ENCODE measurements around the gene MAN1B1.

Gene MAN1B1

GRCh38 chr9:137085920-137086530, 760 bp upstream of the MAN1B1 start (continued):
- TF ChIP-seq TOX (CRISPR knock-in tag; IDR thresholded peaks at IDR 0.05; ENCODE audit: borderline replicate concordance) (no peak), ZNF565 (CRISPR knock-in tag; conservative IDR thresholded peaks at IDR 0.05; ENCODE audit: low read depth) (no peak), ZC3H10 (CRISPR knock-in tag; IDR thresholded peaks at IDR 0.05) (no peak), GLIS3 (CRISPR knock-in tag; IDR thresholded peaks at IDR 0.05) (no peak)

- no peak for ATAC-seq
- no peak for TF ChIP-seq POU6F1 (CRISPR knock-in tag; IDR thresholded peaks at IDR 0.05; ENCODE audit: borderline replicate concordance, low read depth)
- no peak for TF ChIP-seq ARNTL (CRISPR knock-in tag; IDR thresholded peaks at IDR 0.05; ENCODE audit: borderline replicate concordance, low read depth)
- TF ChIP-seq ESRRG (CRISPR knock-in tag; IDR thresholded peaks at IDR 0.05), result no peak
- no peak for TF ChIP-seq TOX (CRISPR knock-in tag; IDR thresholded peaks at IDR 0.05; ENCODE audit: borderline replicate concordance)
- no peak for TF ChIP-seq BACH2 (CRISPR knock-in tag; IDR thresholded peaks at IDR 0.05; ENCODE audit: borderline replicate concordance)
- no peak for TF ChIP-seq CREB5 (CRISPR knock-in tag; IDR thresholded peaks at IDR 0.05; ENCODE audit: low read depth)
- no peak for TF ChIP-seq PATZ1 (CRISPR knock-in tag; IDR thresholded peaks at IDR 0.05; ENCODE audit: borderline replicate concordance)
- no peak for TF ChIP-seq PPARA (CRISPR knock-in tag; IDR thresholded peaks at IDR 0.05; ENCODE audit: borderline replicate concordance)
- no peak for TF ChIP-seq CSRNP3 (CRISPR knock-in tag; IDR thresholded peaks at IDR 0.05)
- TF ChIP-seq ZNF8 (CRISPR knock-in tag; IDR thresholded peaks at IDR 0.05), result no peak
- no peak for TF ChIP-seq ISL1 (CRISPR knock-in tag; IDR thresholded peaks at IDR 0.05)
- TF ChIP-seq ZFP30 (CRISPR knock-in tag; IDR thresholded peaks at IDR 0.05), result no peak
- TF ChIP-seq CSDC2 (CRISPR knock-in tag; IDR thresholded peaks at IDR 0.05), result no peak
Measured at GRCh38 chr9:137087409-137087925, 682 bp downstream of the MAN1B1 start.

GRCh38 chr9:137088121-137088520, 1.3 kb downstream of the MAN1B1 start:
- ATAC-seq, result no peak
- TF ChIP-seq PPARA (CRISPR knock-in tag; IDR thresholded peaks at IDR 0.05; ENCODE audit: borderline replicate concordance), result no peak
- TF ChIP-seq ISL1 (CRISPR knock-in tag; IDR thresholded peaks at IDR 0.05), result no peak

- no peak for ATAC-seq
- TF ChIP-seq ZC3H10 (CRISPR knock-in tag; IDR thresholded peaks at IDR 0.05) (no peak), TOX (CRISPR knock-in tag; IDR thresholded peaks at IDR 0.05; ENCODE audit: borderline replicate concordance) (no peak), ZFP30 (CRISPR knock-in tag; IDR thresholded peaks at IDR 0.05) (no peak), CREB5 (CRISPR knock-in tag; IDR thresholded peaks at IDR 0.05; ENCODE audit: low read depth) (no peak), ZNF565 (CRISPR knock-in tag; conservative IDR thresholded peaks at IDR 0.05; ENCODE audit: low read depth) (no peak), TCF4 (CRISPR knock-in tag; IDR thresholded peaks at IDR 0.05; ENCODE audit: borderline replicate concordance) (no peak), ZFP3 (CRISPR knock-in tag; IDR thresholded peaks at IDR 0.05) (no peak), ISL1 (CRISPR knock-in tag; IDR thresholded peaks at IDR 0.05) (no peak), ARNTL (CRISPR knock-in tag; IDR thresholded peaks at IDR 0.05; ENCODE audit: borderline replicate concordance, low read depth) (no peak), ZNF8 (CRISPR knock-in tag; IDR thresholded peaks at IDR 0.05) (no peak), PPARA (CRISPR knock-in tag; IDR thresholded peaks at IDR 0.05; ENCODE audit: borderline replicate concordance) (no peak)
Measured at GRCh38 chr9:137089232-137089947, 2.6 kb downstream of the MAN1B1 start.
